ENCODE measurements around the gene PRKACB.

DNA sequence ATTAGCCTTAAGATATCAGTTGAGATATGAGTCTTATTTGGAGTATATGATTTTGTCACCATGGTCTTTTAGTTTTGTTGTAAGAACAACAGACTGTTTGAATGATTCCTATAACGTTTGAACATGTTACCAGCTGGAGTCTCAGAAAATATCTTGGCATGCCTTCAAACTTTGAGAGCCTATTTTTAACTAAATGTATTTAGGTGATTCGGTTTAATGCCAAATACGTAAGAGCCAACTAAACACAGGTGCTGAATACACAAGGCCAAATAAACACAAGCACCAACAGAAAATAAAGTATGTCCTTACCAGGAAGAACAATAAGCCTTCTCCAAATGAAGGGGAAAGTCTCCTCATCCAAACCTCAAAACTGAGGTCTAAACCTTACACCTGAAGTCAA lies 48.6 kb downstream of the PRKACB start:
- TF ChIP-seq TAF1 (IDR thresholded peaks at IDR 0.05; ENCODE audit: low read depth), result no peak
- TF ChIP-seq, protein P1, sequence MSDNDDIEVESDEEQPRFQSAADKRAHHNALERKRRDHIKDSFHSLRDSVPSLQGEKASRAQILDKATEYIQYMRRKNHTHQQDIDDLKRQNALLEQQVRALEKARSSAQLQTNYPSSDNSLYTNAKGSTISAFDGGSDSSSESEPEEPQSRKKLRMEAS (IDR thresholded peaks at IDR 0.05), result no peak
- TF ChIP-seq, protein P2, sequence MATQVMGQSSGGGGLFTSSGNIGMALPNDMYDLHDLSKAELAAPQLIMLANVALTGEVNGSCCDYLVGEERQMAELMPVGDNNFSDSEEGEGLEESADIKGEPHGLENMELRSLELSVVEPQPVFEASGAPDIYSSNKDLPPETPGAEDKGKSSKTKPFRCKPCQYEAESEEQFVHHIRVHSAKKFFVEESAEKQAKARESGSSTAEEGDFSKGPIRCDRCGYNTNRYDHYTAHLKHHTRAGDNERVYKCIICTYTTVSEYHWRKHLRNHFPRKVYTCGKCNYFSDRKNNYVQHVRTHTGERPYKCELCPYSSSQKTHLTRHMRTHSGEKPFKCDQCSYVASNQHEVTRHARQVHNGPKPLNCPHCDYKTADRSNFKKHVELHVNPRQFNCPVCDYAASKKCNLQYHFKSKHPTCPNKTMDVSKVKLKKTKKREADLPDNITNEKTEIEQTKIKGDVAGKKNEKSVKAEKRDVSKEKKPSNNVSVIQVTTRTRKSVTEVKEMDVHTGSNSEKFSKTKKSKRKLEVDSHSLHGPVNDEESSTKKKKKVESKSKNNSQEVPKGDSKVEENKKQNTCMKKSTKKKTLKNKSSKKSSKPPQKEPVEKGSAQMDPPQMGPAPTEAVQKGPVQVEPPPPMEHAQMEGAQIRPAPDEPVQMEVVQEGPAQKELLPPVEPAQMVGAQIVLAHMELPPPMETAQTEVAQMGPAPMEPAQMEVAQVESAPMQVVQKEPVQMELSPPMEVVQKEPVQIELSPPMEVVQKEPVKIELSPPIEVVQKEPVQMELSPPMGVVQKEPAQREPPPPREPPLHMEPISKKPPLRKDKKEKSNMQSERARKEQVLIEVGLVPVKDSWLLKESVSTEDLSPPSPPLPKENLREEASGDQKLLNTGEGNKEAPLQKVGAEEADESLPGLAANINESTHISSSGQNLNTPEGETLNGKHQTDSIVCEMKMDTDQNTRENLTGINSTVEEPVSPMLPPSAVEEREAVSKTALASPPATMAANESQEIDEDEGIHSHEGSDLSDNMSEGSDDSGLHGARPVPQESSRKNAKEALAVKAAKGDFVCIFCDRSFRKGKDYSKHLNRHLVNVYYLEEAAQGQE (IDR thresholded peaks at IDR 0.05; ENCODE audit: low read depth), result no peak
- TF ChIP-seq EP300 (IDR thresholded peaks at IDR 0.05; ENCODE audit: borderline replicate concordance), result no peak
- no peak for TF ChIP-seq YY1 (IDR thresholded peaks at IDR 0.05; ENCODE audit: low read depth)
- no peak for TF ChIP-seq CEBPB (IDR thresholded peaks at IDR 0.05)
- TF ChIP-seq ZBTB7A (IDR thresholded peaks at IDR 0.05; ENCODE audit: low read depth), result no peak
- TF ChIP-seq FOXM1 (IDR thresholded peaks at IDR 0.05; ENCODE audit: borderline replicate concordance, low read depth), result no peak

Data from Ishikawa (cell line).